BE2C (cell line): Measurements from ENCODE around the gene IFFO2.

Source experiments
- DNase-seq: peaks from one replicate; pipeline ENCODE4 v3.0.0-alpha.2; 2020
- H3K27me3 ChIP-seq: fragments of 250-450 bp; sonication (Bioruptor Pico); 2 replicates; pipeline ENCODE4 v1.5.1; 2020; ENCODE audit warnings: mild to moderate bottlenecking
- H3K36me3 ChIP-seq: fragments of 250-450 bp; sonication (Bioruptor Pico); 2 replicates; pipeline ENCODE4 v1.5.1; 2020; ENCODE audit warnings: mild to moderate bottlenecking
- H3K4me1 ChIP-seq: fragments of 250-450 bp; sonication (Bioruptor Pico); 2 replicates; pipeline ENCODE4 v1.5.1; 2020
- H3K4me3 ChIP-seq: 2 replicates; pipeline ENCODE4 v1.5.1; 2011; ENCODE audit warnings: low read depth, low read length
- H3K9me3 ChIP-seq: fragments of 250-450 bp; sonication (Bioruptor Pico); 2 replicates; pipeline ENCODE4 v1.5.1; 2020
- TF ChIP-seq, protein P1 (sequence below): IDR thresholded peaks from 2 replicates; pipeline ENCODE4 v1.5.1; 2012; ENCODE audit warnings: mild to moderate bottlenecking, low read depth, low read length

The IFFO2 gene

DNA sequence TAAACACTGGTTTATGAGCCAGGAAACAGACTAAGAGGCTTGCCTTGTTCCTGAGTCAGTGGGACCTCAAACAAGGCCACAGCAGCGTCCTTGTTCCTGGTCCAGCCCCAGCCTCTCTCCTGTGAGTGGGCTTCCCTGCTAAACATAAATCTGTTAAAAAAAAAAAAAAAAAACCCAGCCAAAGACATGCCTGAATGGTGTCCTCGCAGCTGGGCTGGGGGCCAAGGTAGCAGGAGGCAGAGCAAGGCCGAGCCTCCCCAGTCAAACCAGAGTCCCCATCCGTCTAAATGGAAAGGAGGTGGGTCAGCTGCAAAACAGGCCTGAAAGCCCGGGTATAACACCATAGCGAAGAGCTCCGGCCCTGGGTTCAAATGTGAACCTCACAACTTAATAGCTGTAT is 18.1 kb upstream of the IFFO2 start:
- H3K36me3 ChIP-seq, result no peaks in the 10 kb centered on the region
- H3K27me3 ChIP-seq, result no peaks in the 10 kb centered on the region; the same call in 1 of the 2 replicates
- TF ChIP-seq, protein P1, sequence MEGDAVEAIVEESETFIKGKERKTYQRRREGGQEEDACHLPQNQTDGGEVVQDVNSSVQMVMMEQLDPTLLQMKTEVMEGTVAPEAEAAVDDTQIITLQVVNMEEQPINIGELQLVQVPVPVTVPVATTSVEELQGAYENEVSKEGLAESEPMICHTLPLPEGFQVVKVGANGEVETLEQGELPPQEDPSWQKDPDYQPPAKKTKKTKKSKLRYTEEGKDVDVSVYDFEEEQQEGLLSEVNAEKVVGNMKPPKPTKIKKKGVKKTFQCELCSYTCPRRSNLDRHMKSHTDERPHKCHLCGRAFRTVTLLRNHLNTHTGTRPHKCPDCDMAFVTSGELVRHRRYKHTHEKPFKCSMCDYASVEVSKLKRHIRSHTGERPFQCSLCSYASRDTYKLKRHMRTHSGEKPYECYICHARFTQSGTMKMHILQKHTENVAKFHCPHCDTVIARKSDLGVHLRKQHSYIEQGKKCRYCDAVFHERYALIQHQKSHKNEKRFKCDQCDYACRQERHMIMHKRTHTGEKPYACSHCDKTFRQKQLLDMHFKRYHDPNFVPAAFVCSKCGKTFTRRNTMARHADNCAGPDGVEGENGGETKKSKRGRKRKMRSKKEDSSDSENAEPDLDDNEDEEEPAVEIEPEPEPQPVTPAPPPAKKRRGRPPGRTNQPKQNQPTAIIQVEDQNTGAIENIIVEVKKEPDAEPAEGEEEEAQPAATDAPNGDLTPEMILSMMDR, result no peak
- no peak overlapping the region for H3K4me3 ChIP-seq
- no peaks in the 10 kb centered on the region for H3K9me3 ChIP-seq
- DNase-seq, result no peak
- no peaks in the 10 kb centered on the region for H3K4me1 ChIP-seq

GRCh38 chr1:18974005-18974404 is 17.5 kb upstream of the IFFO2 start:
- Histone ChIP-seq H3K27me3 (no peaks in the 10 kb centered on the region), H3K36me3 (no peaks in the 10 kb centered on the region), H3K9me3 (no peaks in the 10 kb centered on the region), H3K4me3 (no peak overlapping the region), H3K4me1 (no peaks in the 10 kb centered on the region)
- TF ChIP-seq, protein P1, result no peak
- no peak for DNase-seq

DNA sequence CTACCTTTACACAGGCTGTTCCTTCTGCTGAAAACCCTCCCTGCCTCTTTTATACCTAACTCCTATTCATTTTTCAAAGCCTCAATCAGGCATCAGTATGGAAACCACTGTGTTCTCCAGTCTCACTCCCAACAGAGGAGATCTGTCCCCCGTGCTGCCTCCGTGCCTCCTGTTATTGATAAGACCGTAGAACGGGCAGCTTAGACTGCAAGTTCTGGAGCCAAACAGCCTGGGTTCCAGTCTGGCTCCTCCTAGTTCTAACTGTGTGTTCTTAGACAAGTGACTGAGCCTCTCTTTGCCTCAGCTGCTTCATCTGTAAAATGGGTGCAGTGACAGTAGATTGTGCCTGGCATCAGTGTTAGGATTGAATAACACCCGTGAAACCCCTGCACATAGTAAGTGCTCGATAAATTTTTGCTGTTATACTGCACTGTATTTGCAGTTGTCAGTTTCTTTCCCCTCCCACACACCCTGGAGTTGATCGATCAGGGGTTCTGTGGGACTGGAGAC is 17.0 kb upstream of the IFFO2 start:
- no peaks in the 10 kb centered on the region for H3K4me1 ChIP-seq
- H3K36me3 ChIP-seq, result no peaks in the 10 kb centered on the region
- H3K9me3 ChIP-seq, result no peaks in the 10 kb centered on the region
- no peak overlapping the region for H3K4me3 ChIP-seq
- H3K27me3 ChIP-seq, result no peaks in the 10 kb centered on the region
- TF ChIP-seq, protein P1, result no peak
- DNase-seq, result no peak

DNA sequence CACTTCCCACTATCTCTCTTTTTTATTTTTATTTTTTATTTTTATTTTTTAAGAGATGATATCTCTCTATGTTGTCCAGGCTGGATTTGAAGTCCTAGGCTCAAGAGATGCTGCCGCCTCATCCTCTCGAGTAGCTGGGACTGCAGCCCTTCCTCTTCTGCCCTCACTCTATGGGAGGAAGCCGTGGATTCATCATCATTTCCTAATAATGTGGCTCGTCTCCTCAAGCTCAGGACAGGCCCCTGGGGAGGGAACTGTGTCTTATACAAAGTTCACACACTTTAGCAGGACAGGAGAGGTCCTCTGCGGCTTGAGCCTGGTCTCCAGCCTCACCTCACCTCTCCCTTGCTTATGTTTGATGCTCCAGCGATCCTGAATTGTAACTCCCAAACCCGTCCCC is 16.5 kb upstream of the IFFO2 start:
- H3K9me3 ChIP-seq, result no peaks in the 10 kb centered on the region
- no peak for DNase-seq
- no peaks in the 10 kb centered on the region for H3K27me3 ChIP-seq
- TF ChIP-seq, protein P1, result no peak
- H3K4me3 ChIP-seq, result no peak overlapping the region
- H3K4me1 ChIP-seq, result no peaks in the 10 kb centered on the region
- no peaks in the 10 kb centered on the region for H3K36me3 ChIP-seq

DNA sequence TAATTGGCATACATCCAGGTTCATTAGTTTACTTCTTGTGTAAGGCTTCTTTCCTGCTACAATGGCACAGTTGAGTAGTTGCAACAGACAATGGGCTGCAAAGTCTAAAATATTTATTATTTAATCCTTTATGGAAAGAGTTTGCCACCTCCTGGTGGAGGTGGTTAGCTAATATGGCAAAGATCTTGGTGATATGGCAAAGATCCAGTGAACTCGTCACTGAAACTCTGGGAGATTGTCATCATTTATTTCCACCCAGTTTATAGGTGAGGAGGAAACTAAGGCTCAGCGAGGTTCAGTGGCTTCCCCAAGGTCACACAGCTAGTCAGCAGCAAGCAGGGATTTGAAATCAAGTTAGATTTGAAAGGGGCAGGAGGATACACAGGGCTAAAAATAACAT is 16.1 kb upstream of the IFFO2 start:
- no peak for DNase-seq
- H3K4me1 ChIP-seq, result no peaks in the 10 kb centered on the region
- H3K36me3 ChIP-seq, result no peaks in the 10 kb centered on the region
- no peaks in the 10 kb centered on the region for H3K27me3 ChIP-seq
- no peak overlapping the region for H3K4me3 ChIP-seq
- TF ChIP-seq, protein P1, result no peak
- no peaks in the 10 kb centered on the region for H3K9me3 ChIP-seq

DNA sequence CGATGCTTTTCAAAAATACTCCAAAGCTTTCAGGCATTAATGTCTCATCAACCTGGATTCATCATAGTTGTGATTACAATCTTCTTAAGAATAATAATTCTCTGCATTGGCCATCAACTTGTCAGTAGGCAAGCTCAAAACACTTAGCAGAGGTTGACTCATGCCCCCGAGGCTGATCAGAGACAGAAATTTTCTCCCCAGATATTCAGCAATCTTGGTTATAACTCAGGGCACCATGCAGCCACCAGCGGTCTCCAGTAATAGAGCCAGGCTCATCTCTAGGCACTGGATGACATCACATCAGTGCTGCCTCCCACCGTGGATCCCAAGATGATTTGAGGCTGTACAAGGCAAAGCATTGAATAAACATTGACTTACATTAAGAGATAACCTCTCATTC is 14.3 kb upstream of the IFFO2 start:
- Histone ChIP-seq H3K27me3 (no peaks in the 10 kb centered on the region), H3K36me3 (no peaks in the 10 kb centered on the region), H3K9me3 (no peaks in the 10 kb centered on the region), H3K4me3 (no peak overlapping the region), H3K4me1 (no peaks in the 10 kb centered on the region)
- TF ChIP-seq, protein P1, result no peak
- no peak for DNase-seq
